PC-9 (cell line): ENCODE data around the gene RGS18. TPM values are rescaled to one million over a fixed set of nuclear protein-coding genes. Genes with fewer than 3 reads are reported as not detected.

Source experiments
- BruUV-seq: library from RNA; stranded (reverse); fragments of 400-500 nt; replicated peaks from 2 replicates; lab custom pipeline; 2021; lab: Mats Ljungman, UMichigan
- CTCF ChIA-PET: fragments of 300-600 bp; sonication (Branson Sonifier 250); formaldehyde crosslinking; loops from one replicate; lab custom pipeline; 2022; ENCODE audit warnings: antibody characterized with exemption; lab: Charles Lee
- POLR2A ChIA-PET: fragments of 300-600 bp; sonication (Branson Sonifier 250); formaldehyde crosslinking; loops from one replicate; lab custom pipeline; 2022; ENCODE audit warnings: antibody characterized with exemption; ENCODE audit not compliant: unreplicated experiment; lab: Charles Lee
- DNase-seq, 2 experiments: peaks; one replicate each; pipeline versions ENCODE4 v3.0.0 to v3.0.0-alpha.2; 2015 to 2022; ENCODE audit warnings: mixed read lengths in 1 of 2
- H2AFZ ChIP-seq: fragments of 200-600 bp; sonication (generic); 2 replicates; pipeline ENCODE4 v1.8.1; 2017; ENCODE audit warnings: antibody characterized with exemption
- H3F3A ChIP-seq: fragments of 200-600 bp; sonication (generic); 2 replicates; pipeline ENCODE4 v1.8.1; 2017; ENCODE audit warnings: antibody characterized with exemption, mild to moderate bottlenecking, low read depth; ENCODE audit not compliant: insufficient read depth
- H3K27ac ChIP-seq: fragments of 200-600 bp; sonication (generic); 2 replicates; pipeline ENCODE4 v1.6.1; 2016; ENCODE audit warnings: mixed run types
- H3K27me3 ChIP-seq: fragments of 200-600 bp; sonication (generic); 2 replicates; pipeline ENCODE4 v1.6.1; 2016; ENCODE audit warnings: low read depth, mixed run types; ENCODE audit not compliant: insufficient read depth
- H3K36me3 ChIP-seq: fragments of 200-600 bp; sonication (generic); 2 replicates; pipeline ENCODE4 v1.6.1; 2016; ENCODE audit warnings: low read depth, mixed run types
- H3K4me1 ChIP-seq: fragments of 200-600 bp; sonication (generic); replicated peaks from 2 replicates; pipeline ENCODE4 v1.6.1; 2016; ENCODE audit warnings: mixed run types; ENCODE audit not compliant: insufficient read depth
- H3K4me2 ChIP-seq: fragments of 200-600 bp; sonication (generic); 2 replicates; pipeline ENCODE4 v1.6.1; 2017; ENCODE audit warnings: mixed run types
- H3K4me3 ChIP-seq: fragments of 200-600 bp; sonication (generic); 2 replicates; pipeline ENCODE4 v1.6.1; 2016; ENCODE audit warnings: mixed run types
- H3K79me2 ChIP-seq: fragments of 200-600 bp; sonication (generic); 2 replicates; pipeline ENCODE4 v1.6.1; 2017; ENCODE audit warnings: low read depth, mixed run types
- H3K9me2 ChIP-seq: fragments of 200-600 bp; sonication (generic); 2 replicates; pipeline ENCODE4 v1.8.1; 2017; ENCODE audit warnings: mild to moderate bottlenecking; ENCODE audit not compliant: insufficient read depth
- H3K9me3 ChIP-seq: fragments of 200-600 bp; sonication (generic); 2 replicates; pipeline ENCODE4 v1.8.1; 2016; ENCODE audit warnings: low read depth; ENCODE audit not compliant: insufficient read depth
- H4K20me1 ChIP-seq: fragments of 200-600 bp; sonication (generic); 2 replicates; pipeline ENCODE4 v1.8.1; 2017; ENCODE audit not compliant: insufficient read depth
- EZH2 ChIP-seq: fragments of 200-600 bp; sonication (generic); IDR thresholded peaks from 2 replicates; pipeline ENCODE4 v1.8.0; 2017; ENCODE audit warnings: antibody characterized with exemption, low read depth
- intact Hi-C: fragments of 100-400 bp; cut with micrococcal nuclease; formaldehyde crosslinking; loops from one replicate; pipeline ENCODE4 v1.10.0; 2022; ENCODE audit not compliant: unreplicated experiment
- total RNA-seq: library from RNA; stranded (reverse); gene quantifications from 2 replicates; pipeline ENCODE4 v1.2.3, GENCODE V29; 2021
- TF ChIP-seq, protein P1 (sequence below): fragments of 200-600 bp; sonication (generic); conservative IDR thresholded peaks from 2 replicates; pipeline ENCODE4 v1.6.1; 2017; ENCODE audit warnings: mixed run types, antibody characterized with exemption, mild to moderate bottlenecking, moderate library complexity

The RGS18 gene
- total RNA-seq, 1 experiment from 2014 or later, result not detected

DNA sequence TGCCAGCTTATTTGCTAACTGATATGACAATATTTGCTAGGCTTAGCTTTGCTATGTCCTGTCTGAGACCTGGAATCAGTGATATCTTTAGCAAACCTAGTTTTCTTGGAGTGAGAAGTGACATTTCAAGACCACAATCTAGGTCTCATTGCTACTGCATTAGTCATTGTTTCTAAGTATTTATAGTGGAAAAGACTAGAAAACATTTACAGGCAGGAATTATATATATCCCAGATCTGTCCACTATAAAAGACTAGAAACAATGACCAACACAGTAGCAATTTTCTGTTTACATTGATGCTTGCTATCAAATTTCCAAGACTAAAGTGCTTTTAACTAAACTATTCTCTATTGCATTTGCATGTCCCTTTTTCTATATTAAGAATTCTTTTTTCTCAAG lies 5.0 kb upstream of the RGS18 start:
- Histone ChIP-seq H3K4me2 (no peak overlapping the region), H2AFZ (no peak overlapping the region), H3F3A (no peaks in the 10 kb centered on the region), H3K9me3 (no peaks in the 10 kb centered on the region), H3K36me3 (no peaks in the 10 kb centered on the region), H3K9me2 (no peaks in the 10 kb centered on the region), H3K27me3 (no peaks in the 10 kb centered on the region), H3K4me1 (no peaks in the 10 kb centered on the region), H4K20me1 (no peaks in the 10 kb centered on the region), H3K27ac (no peak overlapping the region), H3K4me3 (no peak overlapping the region), H3K79me2 (no peaks in the 10 kb centered on the region)
- intact Hi-C loops, result no loop called here
- ChIA-PET POLR2A (no interaction called here), CTCF (no interaction called here)
- DNase-seq, result no peak
- TF ChIP-seq, protein P1, sequence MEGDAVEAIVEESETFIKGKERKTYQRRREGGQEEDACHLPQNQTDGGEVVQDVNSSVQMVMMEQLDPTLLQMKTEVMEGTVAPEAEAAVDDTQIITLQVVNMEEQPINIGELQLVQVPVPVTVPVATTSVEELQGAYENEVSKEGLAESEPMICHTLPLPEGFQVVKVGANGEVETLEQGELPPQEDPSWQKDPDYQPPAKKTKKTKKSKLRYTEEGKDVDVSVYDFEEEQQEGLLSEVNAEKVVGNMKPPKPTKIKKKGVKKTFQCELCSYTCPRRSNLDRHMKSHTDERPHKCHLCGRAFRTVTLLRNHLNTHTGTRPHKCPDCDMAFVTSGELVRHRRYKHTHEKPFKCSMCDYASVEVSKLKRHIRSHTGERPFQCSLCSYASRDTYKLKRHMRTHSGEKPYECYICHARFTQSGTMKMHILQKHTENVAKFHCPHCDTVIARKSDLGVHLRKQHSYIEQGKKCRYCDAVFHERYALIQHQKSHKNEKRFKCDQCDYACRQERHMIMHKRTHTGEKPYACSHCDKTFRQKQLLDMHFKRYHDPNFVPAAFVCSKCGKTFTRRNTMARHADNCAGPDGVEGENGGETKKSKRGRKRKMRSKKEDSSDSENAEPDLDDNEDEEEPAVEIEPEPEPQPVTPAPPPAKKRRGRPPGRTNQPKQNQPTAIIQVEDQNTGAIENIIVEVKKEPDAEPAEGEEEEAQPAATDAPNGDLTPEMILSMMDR, result no peak
- no peak for TF ChIP-seq EZH2
- no TSS peak for BruUV-seq

DNA sequence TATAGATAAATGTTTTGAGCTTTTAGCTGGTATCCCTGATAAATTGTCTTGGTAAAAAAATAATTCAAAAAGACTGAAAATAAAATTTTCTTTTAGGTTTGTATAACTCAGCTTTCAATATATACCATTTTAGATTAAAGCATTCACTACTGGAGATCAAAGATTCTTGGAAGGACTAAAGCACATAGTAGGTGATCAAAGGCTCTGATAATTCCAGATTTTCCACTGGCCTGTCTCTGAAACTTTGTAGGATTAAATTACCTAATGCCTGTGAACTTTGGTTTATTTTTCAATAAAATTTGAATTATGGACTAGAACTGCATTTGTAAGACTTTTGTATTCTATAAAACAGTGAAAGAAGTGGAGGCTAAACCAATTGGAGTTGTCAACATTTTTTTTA lies 1.2 kb upstream of the RGS18 start:
- H3K9me2 ChIP-seq, result no peaks in the 10 kb centered on the region
- ChIA-PET POLR2A (no interaction called here), CTCF (no interaction called here)

DNA sequence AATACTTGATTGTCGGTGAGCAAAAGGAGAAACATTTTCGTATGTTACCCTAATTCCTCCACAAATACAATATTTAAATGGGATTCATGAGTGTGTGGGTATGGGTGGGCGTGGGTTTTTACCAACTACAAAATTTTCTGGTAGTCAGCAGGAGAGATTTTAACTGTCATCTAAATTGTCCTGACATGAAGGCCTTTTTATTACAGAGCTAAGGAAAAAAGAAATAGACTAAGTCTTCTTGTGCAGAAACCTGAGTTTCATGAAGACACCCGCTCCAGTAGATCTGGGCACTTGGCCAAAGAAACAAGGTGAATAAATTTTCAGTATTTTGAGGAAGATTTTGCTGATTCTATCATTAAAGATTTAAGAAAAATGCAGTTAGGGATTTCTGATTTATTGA lies 752 bp downstream of the RGS18 start:
- H3K27ac ChIP-seq, result no peak overlapping the region
- no peak overlapping the region for H2AFZ ChIP-seq
- ChIA-PET CTCF (no interaction called here), POLR2A (no interaction called here)
- H3K4me1 ChIP-seq, result no peaks in the 10 kb centered on the region
- H3K27me3 ChIP-seq, result no peaks in the 10 kb centered on the region
- H3K9me2 ChIP-seq, result no peaks in the 10 kb centered on the region
- H3F3A ChIP-seq, result no peaks in the 10 kb centered on the region
- no peaks in the 10 kb centered on the region for H3K9me3 ChIP-seq
- no peak overlapping the region for H3K4me3 ChIP-seq
- H3K4me2 ChIP-seq, result no peak overlapping the region
- BruUV-seq, result no TSS peak
- no peaks in the 10 kb centered on the region for H3K36me3 ChIP-seq
- intact Hi-C loops, result no loop called here
- H3K79me2 ChIP-seq, result no peaks in the 10 kb centered on the region
- DNase-seq, result no peak
- H4K20me1 ChIP-seq, result no peaks in the 10 kb centered on the region
- no peak for TF ChIP-seq EZH2
- TF ChIP-seq, protein P1, result no peak

More for the DNA sequence above, 1.2 kb upstream of the RGS18 start:
- intact Hi-C loops, result no loop called here
- no peak overlapping the region for H2AFZ ChIP-seq
- H3K4me1 ChIP-seq, result no peaks in the 10 kb centered on the region
- H3K27me3 ChIP-seq, result no peaks in the 10 kb centered on the region
- H3K36me3 ChIP-seq, result no peaks in the 10 kb centered on the region
- H3K4me2 ChIP-seq, result no peak overlapping the region
- no peak overlapping the region for H3K4me3 ChIP-seq
- no peaks in the 10 kb centered on the region for H4K20me1 ChIP-seq
- TF ChIP-seq EZH2, result no peak
- TF ChIP-seq, protein P1, result no peak
- no peaks in the 10 kb centered on the region for H3K79me2 ChIP-seq
- H3K27ac ChIP-seq, result no peak overlapping the region
- H3F3A ChIP-seq, result no peaks in the 10 kb centered on the region
- DNase-seq, result no peak
- BruUV-seq, result no TSS peak
- H3K9me3 ChIP-seq, result no peaks in the 10 kb centered on the region
